ENCODE measurements around the gene IL21.
"Not testable (repeated sequence)": the region's sequence is repeated elsewhere in the genome, so short reads cannot be mapped to it uniquely, and the experiment has no call there.

The IL21 gene

DNA sequence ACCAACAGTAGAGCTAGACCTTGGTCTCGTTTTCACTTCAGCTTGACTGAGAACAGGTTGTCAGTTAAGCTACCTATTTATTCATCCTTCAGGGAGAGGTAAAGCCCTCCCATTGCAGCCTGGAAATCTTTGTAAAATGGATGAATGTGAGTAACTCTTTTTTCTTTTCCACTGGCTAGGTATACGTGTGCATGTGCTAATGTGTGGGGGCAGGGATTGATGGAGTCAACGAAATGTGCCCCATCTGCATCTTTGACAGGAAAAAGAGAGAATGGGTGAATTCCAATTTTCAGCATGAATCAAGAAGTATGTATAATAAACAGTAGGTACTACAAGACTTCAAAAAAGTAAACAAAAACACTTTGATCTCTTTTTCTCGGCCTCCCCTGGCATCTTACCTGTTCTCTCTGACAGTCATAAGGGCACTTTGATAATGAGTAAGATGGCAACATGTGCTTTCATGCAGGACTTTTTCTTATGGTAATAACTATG, at the start of gene IL21:
Gene IL21 (minus strand): TSS at position 51 of the 492 bp plus-strand sequence. CDS start 55 bp downstream, outside the sequence.
- FAIRE-seq, result no peak
- no peak for DNase-seq (ENCODE audit: low spot score)

GRCh38 chr4:122669911-122670738, 49.3 kb upstream of the IL21 start:
- FAIRE-seq (no peak), DNase-seq (ENCODE audit: low spot score) (no peak)

DNA sequence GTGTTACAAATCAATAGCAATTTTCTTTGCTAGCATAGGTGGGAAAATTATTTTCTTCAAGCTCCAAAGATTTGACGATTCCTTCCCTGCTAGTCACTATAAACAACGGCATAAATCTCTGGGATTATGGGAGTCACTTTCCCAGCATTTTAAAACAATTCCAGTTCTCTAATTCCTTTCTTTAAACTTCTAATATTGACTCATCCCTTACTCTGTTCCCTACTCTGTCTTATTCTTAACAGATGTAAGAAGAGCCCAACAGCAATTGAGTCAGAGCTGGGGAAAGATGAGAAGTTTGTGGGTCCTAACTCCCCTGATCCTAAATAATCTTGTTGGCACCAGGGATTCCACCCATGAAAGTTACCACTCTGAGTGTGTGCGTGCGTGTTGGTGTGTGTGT, 47.4 kb upstream of the IL21 start:
- DNase-seq (ENCODE audit: low spot score) (no peak), FAIRE-seq (no peak)

- no peak for FAIRE-seq
- DNase-seq (ENCODE audit: low spot score), result peak; percentile 65
Measured at GRCh38 chr4:122666527-122667245, 45.8 kb upstream of the IL21 start.

- DNase-seq (ENCODE audit: low spot score), result no peak
- FAIRE-seq, result no peak
Measured at GRCh38 chr4:122665161-122665929, 44.5 kb upstream of the IL21 start.

GRCh38 chr4:122663814-122664610, 43.1 kb upstream of the IL21 start:
- DNase-seq (ENCODE audit: low spot score), result no peak
- peak; percentile 96 for FAIRE-seq

DNA sequence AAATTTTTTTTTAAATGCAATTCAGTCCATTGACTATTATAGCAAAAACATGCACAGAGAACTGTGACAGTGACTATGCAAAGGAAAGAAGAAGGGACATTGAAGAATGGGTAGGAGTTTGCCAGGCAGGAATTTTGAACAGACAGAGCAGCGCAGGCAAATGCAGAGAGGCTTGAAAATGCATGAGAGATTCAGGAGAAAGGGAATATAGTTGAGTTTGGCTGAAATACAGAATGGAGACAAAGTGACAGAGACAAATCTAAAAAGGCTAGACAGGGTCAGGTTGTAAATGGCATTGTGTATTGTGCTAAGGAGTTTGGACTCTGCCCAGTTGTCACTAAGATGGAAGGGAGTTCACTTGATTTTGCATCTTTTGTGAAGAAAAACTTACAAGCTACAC, 42.4 kb upstream of the IL21 start:
- DNase-seq (ENCODE audit: low spot score), result no peak
- no peak for FAIRE-seq

DNA sequence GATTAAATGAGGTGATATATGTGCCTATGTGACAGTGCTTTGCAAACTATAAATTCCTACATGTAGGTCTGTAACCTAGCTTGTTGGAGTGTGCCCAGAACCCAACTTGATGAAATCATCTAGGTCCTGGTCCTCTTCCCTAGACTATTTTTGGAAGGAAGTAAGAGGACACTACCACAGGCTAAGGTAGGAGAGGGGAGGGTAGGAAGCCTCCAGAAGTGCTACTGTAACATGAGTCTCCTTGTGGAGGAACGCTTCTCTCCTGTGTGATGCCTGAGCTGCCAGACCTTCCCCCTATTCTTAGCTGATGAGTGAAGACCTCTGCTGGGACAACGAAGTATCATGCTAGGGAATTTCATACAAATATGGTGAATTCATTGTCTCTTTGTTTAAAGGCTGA, 41.8 kb upstream of the IL21 start:
- DNase-seq (ENCODE audit: low spot score) (no peak), FAIRE-seq (no peak)

GRCh38 chr4:122661176-122662160, 40.6 kb upstream of the IL21 start:
- DNase-seq (ENCODE audit: low spot score) (no peak), FAIRE-seq (no peak)

GRCh38 chr4:122658818-122659295, 38.0 kb upstream of the IL21 start:
- FAIRE-seq (no peak), DNase-seq (ENCODE audit: low spot score) (no peak)

DNA sequence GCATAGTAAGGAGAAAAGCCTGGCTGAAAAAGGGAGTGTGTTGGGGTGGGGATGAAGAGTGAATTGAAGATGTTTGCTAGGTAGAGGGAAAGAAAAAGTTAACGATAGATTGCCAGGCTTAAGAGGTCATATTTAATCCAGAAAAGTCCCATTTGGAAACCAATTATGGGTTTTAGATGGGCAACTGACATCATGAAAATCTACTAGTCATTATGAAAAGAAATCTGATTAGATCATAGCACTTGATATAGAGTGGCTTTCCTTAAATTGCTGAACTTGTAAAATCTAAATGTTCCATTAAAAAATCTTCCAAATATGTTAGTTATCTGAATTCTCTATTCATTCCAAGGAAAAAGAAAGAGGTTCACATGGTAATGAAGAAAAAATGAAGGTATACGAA, 37.5 kb upstream of the IL21 start:
- FAIRE-seq (no peak), DNase-seq (ENCODE audit: low spot score) (no peak)

GRCh38 chr4:122657553-122657952, 36.7 kb upstream of the IL21 start:
- FAIRE-seq (no peak), DNase-seq (ENCODE audit: low spot score) (no peak)

GRCh38 chr4:122656583-122656982, 35.7 kb upstream of the IL21 start:
- DNase-seq (ENCODE audit: low spot score); FAIRE-seq: not testable (repeated sequence)

DNA sequence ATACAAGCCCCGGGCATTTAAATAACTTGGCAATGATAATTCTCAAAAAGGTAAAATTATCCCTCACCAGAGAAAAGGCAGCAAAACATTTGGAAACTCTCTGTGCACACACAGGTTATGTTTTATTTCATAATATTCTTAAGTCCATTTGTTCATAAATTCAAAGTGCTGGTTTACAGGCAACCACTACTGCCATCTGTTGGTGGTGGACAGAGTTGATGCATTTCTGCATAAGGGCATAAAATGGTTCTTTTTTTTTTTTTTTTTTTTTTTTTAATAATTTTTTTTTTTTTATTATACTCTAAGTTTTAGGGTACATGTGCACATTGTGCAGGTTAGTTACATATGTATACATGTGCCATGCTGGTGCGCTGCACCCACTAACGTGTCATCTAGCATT, 31.5 kb upstream of the IL21 start:
- DNase-seq (ENCODE audit: low spot score) (peak; percentile 37), FAIRE-seq (no peak)

- FAIRE-seq (no peak), DNase-seq (ENCODE audit: low spot score) (no peak)
Measured at GRCh38 chr4:122650148-122650547, 29.3 kb upstream of the IL21 start.

DNA sequence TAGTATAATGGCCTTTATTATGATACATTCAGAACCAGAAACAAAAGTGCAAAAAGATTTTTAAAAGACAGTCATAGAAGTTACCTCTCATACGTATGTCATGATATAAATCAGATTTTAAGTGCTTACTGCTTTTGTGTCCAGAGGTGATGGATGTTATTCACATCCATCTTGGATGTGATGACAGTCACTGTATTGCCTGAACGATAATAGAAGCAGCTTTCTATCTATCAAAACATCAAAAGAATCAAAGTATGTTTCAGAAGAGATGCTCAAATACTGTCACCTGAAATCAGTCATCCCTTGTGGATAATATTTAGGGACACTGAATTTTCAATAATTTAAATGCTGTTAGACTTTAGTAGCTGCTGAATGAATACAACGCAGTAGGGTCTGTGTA, 26.8 kb upstream of the IL21 start:
- DNase-seq (ENCODE audit: low spot score) (no peak), FAIRE-seq (no peak)

DNA sequence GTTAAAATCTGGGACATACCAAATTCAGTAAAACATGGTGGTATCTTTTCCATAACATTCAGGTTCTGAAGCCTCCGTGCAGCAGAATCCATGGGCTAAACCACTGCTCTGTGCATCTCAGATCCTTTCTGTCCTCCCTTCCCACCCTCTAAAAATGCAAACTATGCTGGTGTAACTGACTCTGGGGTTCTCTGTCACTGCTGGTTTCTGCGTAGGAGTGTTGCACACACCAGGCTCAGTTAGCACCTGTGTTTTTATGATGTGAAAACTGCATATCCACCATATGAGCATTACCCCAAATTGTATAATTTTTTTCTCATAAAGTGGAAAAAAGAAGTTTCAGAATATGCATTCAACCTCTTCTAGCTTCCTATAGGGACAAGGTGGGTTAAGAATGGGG, 22.4 kb upstream of the IL21 start:
- DNase-seq (ENCODE audit: low spot score), result no peak
- no peak for FAIRE-seq

- FAIRE-seq (no peak), DNase-seq (ENCODE audit: low spot score) (peak; percentile 37)
Measured at GRCh38 chr4:122639181-122639580, 18.3 kb upstream of the IL21 start.

DNA sequence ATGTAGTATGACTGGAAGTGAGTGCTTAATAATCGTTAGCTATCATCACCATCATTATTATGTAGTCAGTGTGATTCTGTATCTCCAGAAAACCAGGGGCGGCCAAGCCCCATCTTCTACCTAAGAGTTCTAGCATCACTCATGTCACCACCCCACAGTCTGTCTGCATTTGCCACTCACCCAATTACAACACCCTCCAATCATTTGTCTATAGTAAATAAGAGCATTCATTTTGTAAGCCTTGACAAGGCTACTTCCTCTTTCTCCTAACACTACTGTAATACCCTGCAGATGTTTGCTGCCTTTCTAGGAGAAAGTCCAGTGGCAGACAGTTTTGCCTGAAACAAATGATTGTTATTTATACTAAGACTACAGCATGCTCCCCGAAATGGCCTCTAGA, 15.8 kb upstream of the IL21 start:
- FAIRE-seq, result no peak
- no peak for DNase-seq (ENCODE audit: low spot score)

- DNase-seq (ENCODE audit: low spot score) (no peak), FAIRE-seq (no peak)
Measured at GRCh38 chr4:122635205-122635604, 14.3 kb upstream of the IL21 start.

Data from urothelium cell line (cell line).